Activated naive CD4-positive, alpha-beta T cell treated with anti-CD3 and anti-CD28 coated beads, Interleukin-2, amount 10 ng/mL, durations not matched to agents 7 days and 5 days (primary cell): ENCODE measurements around the gene UBTD2.

Experiments
- CTCF ChIA-PET: fragments of 350-600 bp; sonication (Branson Sonifier 250); formaldehyde crosslinking; loops from one replicate; lab custom pipeline; 2021; ENCODE audit warnings: antibody characterized with exemption; lab: Charles Lee
- DNase-seq: peaks from one replicate; pipeline ENCODE4 v3.0.0-alpha.2; 2020
- H3K27ac Mint-ChIP-seq: one replicate; pipeline ENCODE4 v1.8.0; 2021; ENCODE audit warnings: mild to moderate bottlenecking, moderate library complexity, mixed read lengths
- H3K27me3 Mint-ChIP-seq: one replicate; pipeline ENCODE4 v1.8.0; 2021; ENCODE audit warnings: mild to moderate bottlenecking, mixed read lengths
- H3K36me3 Mint-ChIP-seq: one replicate; pipeline ENCODE4 v1.8.0; 2021; ENCODE audit warnings: mixed read lengths
- H3K4me1 Mint-ChIP-seq: one replicate; pipeline ENCODE4 v1.8.0; 2021; ENCODE audit warnings: mixed read lengths
- H3K4me3 Mint-ChIP-seq: one replicate; pipeline ENCODE4 v1.8.0; 2021; ENCODE audit warnings: mild to moderate bottlenecking, moderate library complexity, mixed read lengths
- H3K9me3 Mint-ChIP-seq: one replicate; pipeline ENCODE4 v1.8.0; 2021; ENCODE audit warnings: mixed read lengths

The UBTD2 gene

GRCh38 chr5:172173564-172174153, 109.9 kb downstream of the UBTD2 start:
- peaks cover 87% of the 10 kb centered on the region for H3K36me3 Mint-ChIP-seq
- DNase-seq, result peak; percentile 77
- H3K27me3 Mint-ChIP-seq, result no peaks in the 10 kb centered on the region
- peak overlapping the region; percentile 95 for H3K4me3 Mint-ChIP-seq
- H3K27ac Mint-ChIP-seq, result peak overlapping the region; percentile 96
- CTCF ChIA-PET, result interaction anchor here (1.1 to 8.5 kb wide), 5 partner anchors 8 to 66 kb away, joined by 3 to 116 read pairs (median 10); partner anchors contain the start of gene STK10
- peaks cover 92% of the 10 kb centered on the region for H3K4me1 Mint-ChIP-seq
- H3K9me3 Mint-ChIP-seq, result no peaks in the 10 kb centered on the region

- DNase-seq, result no peak
These were observed 110.5 kb downstream of the UBTD2 start for GRCh38 chr5:172172912-172173563.

GRCh38 chr5:172171118-172171517, 112.4 kb downstream of the UBTD2 start:
- no peaks in the 10 kb centered on the region for H3K27me3 Mint-ChIP-seq
- no peak overlapping the region for H3K4me3 Mint-ChIP-seq
- peaks cover 70% of the 10 kb centered on the region for H3K36me3 Mint-ChIP-seq
- no peak overlapping the region for H3K27ac Mint-ChIP-seq
- CTCF ChIA-PET, result interaction anchor here (1.1 to 1.4 kb wide), 2 partner anchors 57 to 60 kb away, joined by 3 read pairs; no protein-coding TSS in a partner anchor
- peaks cover 86% of the 10 kb centered on the region for H3K4me1 Mint-ChIP-seq
- DNase-seq, result no peak
- no peaks in the 10 kb centered on the region for H3K9me3 Mint-ChIP-seq

More at GRCh38 chr5:172172912-172173563, 110.5 kb downstream of the UBTD2 start:
- H3K4me3 Mint-ChIP-seq, result peak overlapping the region; percentile 95
- peak overlapping the region; percentile 96 for H3K27ac Mint-ChIP-seq
- H3K27me3 Mint-ChIP-seq, result no peaks in the 10 kb centered on the region
- H3K4me1 Mint-ChIP-seq, result peaks cover 90% of the 10 kb centered on the region
- CTCF ChIA-PET, result interaction anchor here (1.7 to 8.5 kb wide), 4 partner anchors 10 to 65 kb away, joined by 8 to 116 read pairs (median 12); partner anchors contain the start of gene STK10
- peaks cover 82% of the 10 kb centered on the region for H3K36me3 Mint-ChIP-seq
- H3K9me3 Mint-ChIP-seq, result no peaks in the 10 kb centered on the region

GRCh38 chr5:172170251-172170701, 113.3 kb downstream of the UBTD2 start:
- DNase-seq, result peak; percentile 6
- peaks cover 64% of the 10 kb centered on the region for H3K36me3 Mint-ChIP-seq
- H3K9me3 Mint-ChIP-seq, result no peaks in the 10 kb centered on the region
- H3K4me3 Mint-ChIP-seq, result no peak overlapping the region
- peaks cover 83% of the 10 kb centered on the region for H3K4me1 Mint-ChIP-seq
- no peaks in the 10 kb centered on the region for H3K27me3 Mint-ChIP-seq
- peak overlapping the region; percentile 53 for H3K27ac Mint-ChIP-seq
- CTCF ChIA-PET, result interaction anchor here (1.4 kb wide), 1 partner anchor 59 kb away, joined by 3 read pairs; no protein-coding TSS in a partner anchor

GRCh38 chr5:172169216-172169615, 114.3 kb downstream of the UBTD2 start:
- peaks cover 57% of the 10 kb centered on the region for H3K36me3 Mint-ChIP-seq
- DNase-seq, result no peak
- CTCF ChIA-PET, result no interaction called here

GRCh38 chr5:172168311-172168710, 115.3 kb downstream of the UBTD2 start:
- Mint-ChIP-seq H3K27me3 (no peaks in the 10 kb centered on the region), H3K36me3 (peaks cover 51% of the 10 kb centered on the region), H3K9me3 (no peaks in the 10 kb centered on the region), H3K4me3 (no peak overlapping the region), H3K27ac (no peak overlapping the region), H3K4me1 (peaks cover 81% of the 10 kb centered on the region)
- DNase-seq, result no peak
- CTCF ChIA-PET, result interaction anchor here (1.0 to 2.2 kb wide), 2 partner anchors 12 to 14 kb away, joined by 3 to 5 read pairs; no protein-coding TSS in a partner anchor

More at GRCh38 chr5:172169216-172169615, 114.3 kb downstream of the UBTD2 start:
- Mint-ChIP-seq H3K27me3 (no peaks in the 10 kb centered on the region), H3K4me1 (peaks cover 84% of the 10 kb centered on the region), H3K27ac (peak overlapping the region; percentile 74), H3K9me3 (no peaks in the 10 kb centered on the region), H3K4me3 (no peak overlapping the region)

GRCh38 chr5:172167895-172168294, 115.7 kb downstream of the UBTD2 start:
- DNase-seq, result no peak
- CTCF ChIA-PET, result interaction anchor here (1.0 to 2.2 kb wide), 2 partner anchors 12 to 15 kb away, joined by 3 to 5 read pairs; no protein-coding TSS in a partner anchor
- Mint-ChIP-seq H3K9me3 (no peaks in the 10 kb centered on the region), H3K36me3 (peaks cover 48% of the 10 kb centered on the region), H3K27me3 (no peaks in the 10 kb centered on the region), H3K4me3 (no peak overlapping the region), H3K4me1 (peaks cover 81% of the 10 kb centered on the region), H3K27ac (no peak overlapping the region)

GRCh38 chr5:172166030-172166826, 117.3 kb downstream of the UBTD2 start:
- DNase-seq, result no peak
- Mint-ChIP-seq H3K4me1 (peaks cover 77% of the 10 kb centered on the region), H3K9me3 (no peaks in the 10 kb centered on the region), H3K36me3 (peaks cover 46% of the 10 kb centered on the region), H3K4me3 (no peak overlapping the region), H3K27me3 (no peaks in the 10 kb centered on the region), H3K27ac (no peak overlapping the region)
- CTCF ChIA-PET, result interaction anchor here (0.6 to 2.2 kb wide), 3 partner anchors 8 to 48 kb away, joined by 3 to 5 read pairs (median 3); no protein-coding TSS in a partner anchor

- no peak overlapping the region for H3K27ac Mint-ChIP-seq
- CTCF ChIA-PET, result interaction anchor here (1.0 kb wide), 1 partner anchor 9 kb away, joined by 3 read pairs; no protein-coding TSS in a partner anchor
- no peaks in the 10 kb centered on the region for H3K27me3 Mint-ChIP-seq
- H3K4me3 Mint-ChIP-seq, result no peak overlapping the region
- DNase-seq, result no peak
- peaks cover 75% of the 10 kb centered on the region for H3K4me1 Mint-ChIP-seq
- H3K36me3 Mint-ChIP-seq, result peaks cover 44% of the 10 kb centered on the region
- H3K9me3 Mint-ChIP-seq, result no peaks in the 10 kb centered on the region
These were observed 118.1 kb downstream of the UBTD2 start for GRCh38 chr5:172165465-172165864.

- no peaks in the 10 kb centered on the region for H3K9me3 Mint-ChIP-seq
- H3K27me3 Mint-ChIP-seq, result no peaks in the 10 kb centered on the region
- no peak overlapping the region for H3K4me3 Mint-ChIP-seq
- H3K27ac Mint-ChIP-seq, result no peak overlapping the region
- peaks cover 38% of the 10 kb centered on the region for H3K36me3 Mint-ChIP-seq
- CTCF ChIA-PET, result no interaction called here
- no peak for DNase-seq
- H3K4me1 Mint-ChIP-seq, result peaks cover 72% of the 10 kb centered on the region
These were observed 118.8 kb downstream of the UBTD2 start for GRCh38 chr5:172164769-172165212.

GRCh38 chr5:172163346-172163745, 120.2 kb downstream of the UBTD2 start:
- no peak for DNase-seq
- Mint-ChIP-seq H3K4me3 (no peak overlapping the region), H3K36me3 (peaks cover 36% of the 10 kb centered on the region), H3K27ac (no peak overlapping the region), H3K4me1 (peaks cover 68% of the 10 kb centered on the region), H3K9me3 (no peaks in the 10 kb centered on the region), H3K27me3 (no peaks in the 10 kb centered on the region)
- CTCF ChIA-PET, result interaction anchor here (2.1 kb wide), 1 partner anchor 10 kb away, joined by 10 read pairs; no protein-coding TSS in a partner anchor

GRCh38 chr5:172162987-172163343, 120.6 kb downstream of the UBTD2 start:
- H3K9me3 Mint-ChIP-seq, result no peaks in the 10 kb centered on the region
- H3K4me3 Mint-ChIP-seq, result no peak overlapping the region
- no peak for DNase-seq
- H3K36me3 Mint-ChIP-seq, result peaks cover 39% of the 10 kb centered on the region
- no peaks in the 10 kb centered on the region for H3K27me3 Mint-ChIP-seq
- CTCF ChIA-PET, result interaction anchor here (1.5 to 2.1 kb wide), 2 partner anchors 10 to 27 kb away, joined by 3 to 10 read pairs; no protein-coding TSS in a partner anchor
- no peak overlapping the region for H3K27ac Mint-ChIP-seq
- peaks cover 67% of the 10 kb centered on the region for H3K4me1 Mint-ChIP-seq

- peak; percentile 6 for DNase-seq
- Mint-ChIP-seq H3K4me3 (no peak overlapping the region), H3K27ac (no peak overlapping the region), H3K27me3 (no peaks in the 10 kb centered on the region), H3K4me1 (peaks cover 63% of the 10 kb centered on the region), H3K9me3 (no peaks in the 10 kb centered on the region), H3K36me3 (peaks cover 43% of the 10 kb centered on the region)
- CTCF ChIA-PET, result interaction anchor here (0.6 to 2.1 kb wide), 5 partner anchors 10 to 26 kb away, joined by 3 to 10 read pairs (median 4); no protein-coding TSS in a partner anchor
These were observed 121.1 kb downstream of the UBTD2 start for GRCh38 chr5:172162323-172162986.
